T-cell (primary cell): ENCODE results near the gene EXOC6B. TPM values are rescaled to one million over a fixed set of nuclear protein-coding genes. Genes with fewer than 3 reads are reported as not detected.

ENCODE experiments used
- ATAC-seq, 4 experiments: fragments of 200-7000 bp in 3 of 4; fragments of 150-1000 bp in 1 of 4; cut with Tn5 transposase; replicated peaks in 1 of 4; 1 replicate in 3 of 4; 2 replicates in 1 of 4; pipeline ENCODE4 v1.10.0; 2021; ENCODE audit warnings: moderate library complexity in 3 of 4, mild to moderate bottlenecking in 2 of 4, moderate number of reproducible peaks in 1 of 4
- CTCF ChIA-PET, 2 donors: fragments of 300-600 bp; sonication (Branson Sonifier 250); formaldehyde crosslinking; loops; one replicate each; lab custom pipeline; 2022; ENCODE audit warnings: antibody characterized with exemption in 2 of 2; lab: Charles Lee
- POLR2A ChIA-PET, 2 donors: fragments of 300-600 bp; sonication (Branson Sonifier 250); formaldehyde crosslinking; loops; one replicate each; lab custom pipeline; 2022; ENCODE audit warnings: antibody characterized with exemption in 2 of 2; lab: Charles Lee
- DNase-seq, 35 experiments: peaks; one replicate each; pipeline versions ENCODE4 v3.0.0 to v3.0.0-alpha.2; 2013 to 2023
- H3K27ac ChIP-seq: one replicate; pipeline ENCODE4 v1.5.1; 2013; ENCODE audit warnings: low read length
- H3K27me3 ChIP-seq, 2 experiments: replicated peaks in 1 of 2; 1 replicate in 1 of 2; 2 replicates in 1 of 2; pipeline versions ENCODE4 v1.6.1 to v1.7.0; 2013; ENCODE audit warnings: low read length in 1 of 2, mixed read lengths in 1 of 2; ENCODE audit not compliant: control insufficient read depth in 2 of 2, insufficient read depth in 2 of 2; ENCODE audit errors: extremely low read depth in 1 of 2
- H3K36me3 ChIP-seq, 2 donors: 1 replicate in 1 of 2; 2 replicates in 1 of 2; pipeline versions ENCODE4 v1.6.1 to v1.7.0; 2013; ENCODE audit warnings: low read length in 1 of 2; ENCODE audit not compliant: control insufficient read depth in 2 of 2, insufficient read depth in 1 of 2; ENCODE audit errors: extremely low read depth in 1 of 2
- H3K4me1 ChIP-seq, 2 experiments: 1 replicate in 1 of 2; 2 replicates in 1 of 2; pipeline versions ENCODE4 v1.6.1 to v1.7.0; 2013; ENCODE audit warnings: low read length in 2 of 2, mixed read lengths in 1 of 2; ENCODE audit not compliant: insufficient read depth in 2 of 2, control insufficient read depth in 1 of 2; ENCODE audit errors: extremely low read depth in 1 of 2
- H3K4me3 ChIP-seq, 2 donors: 1 replicate in 1 of 2; 2 replicates in 1 of 2; pipeline versions ENCODE4 v1.5.1 to v1.7.0; 2013; ENCODE audit warnings: mild to moderate bottlenecking in 2 of 2, low read length in 1 of 2, moderate library complexity in 1 of 2; ENCODE audit not compliant: control insufficient read depth in 1 of 2; ENCODE audit errors: extremely low read depth in 1 of 2
- H3K9me3 ChIP-seq: 2 replicates; pipeline ENCODE4 v1.7.0; 2013
- H3K27ac Mint-ChIP-seq, 2 donors: one replicate each; pipeline ENCODE4 v1.8.0; 2020 to 2021; ENCODE audit warnings: mild to moderate bottlenecking in 2 of 2, mixed read lengths in 2 of 2
- H3K27me3 Mint-ChIP-seq, 2 donors: one replicate each; pipeline ENCODE4 v1.8.0; 2021 to 2022; ENCODE audit warnings: mixed read lengths in 2 of 2
- H3K36me3 Mint-ChIP-seq: one replicate; pipeline ENCODE4 v1.8.0; 2021; ENCODE audit warnings: mixed read lengths
- H3K4me1 Mint-ChIP-seq, 3 donors: one replicate each; pipeline ENCODE4 v1.8.0; 2020 to 2022; ENCODE audit warnings: mixed read lengths in 3 of 3, mild to moderate bottlenecking in 1 of 3
- H3K4me3 Mint-ChIP-seq, 3 donors: one replicate each; pipeline ENCODE4 v1.8.0; 2020 to 2022; ENCODE audit warnings: mild to moderate bottlenecking in 3 of 3, mixed read lengths in 3 of 3, moderate library complexity in 3 of 3
- H3K9me3 Mint-ChIP-seq, 3 donors: one replicate each; pipeline ENCODE4 v1.8.0; 2020 to 2022; ENCODE audit warnings: mixed read lengths in 3 of 3
- WGBS: methylation state at CpG from one replicate; pipeline ENCODE4 v1.1.5; 2013; ENCODE audit warnings: missing lambda C conversion rate; ENCODE audit not compliant: insufficient coverage; 5-methylcytosine and 5-hydroxymethylcytosine counted together
- total RNA-seq, 35 experiments: library from RNA in 6 of 35; stranded (reverse) in 6 of 35; fragments of 120-200 nt in 1 of 35; gene quantifications; one replicate each; pipeline versions ENCODE4 v1.2.1 to v1.2.4 and lab custom pipeline; 2013 to 2026

EXOC6B gene
- total RNA-seq, 5 donors from 2014 or later (not counting 1 experiment from before 2014, with no cell fraction given), result 13.3 to 18.9 (median 16.6) TPM

- Histone ChIP-seq H3K27ac (no peak overlapping the region), H3K27me3 (no peaks in the 10 kb centered on the region), H3K4me3 (no peak overlapping the region), H3K4me1 (no peaks in the 10 kb centered on the region), H3K9me3 (no peaks in the 10 kb centered on the region), H3K36me3 (no peaks in the 10 kb centered on the region)
- DNase-seq, result no peak
- ChIA-PET POLR2A (no interaction called here), CTCF (no interaction called here)
- ATAC-seq, result no peak
- peaks cover 4% of the 10 kb centered on the region for H3K36me3 Mint-ChIP-seq
- H3K27me3 Mint-ChIP-seq, result no peaks in the 10 kb centered on the region
- no peak overlapping the region for H3K4me3 Mint-ChIP-seq
- H3K27ac Mint-ChIP-seq, result no peak overlapping the region
- no peaks in the 10 kb centered on the region for H3K9me3 Mint-ChIP-seq
- H3K4me1 Mint-ChIP-seq, result peaks cover 0 to 3% (median 0%) of the 10 kb centered on the region in 3 donors
- WGBS, result 61% methylated on average over 2 of the region's 5 CpGs
Observed at GRCh38 chr2:72235497-72236415, 590.1 kb downstream of the EXOC6B start.

GRCh38 chr2:72233211-72233610, 592.6 kb downstream of the EXOC6B start:
- Histone ChIP-seq H3K27me3 (no peaks in the 10 kb centered on the region), H3K9me3 (no peaks in the 10 kb centered on the region), H3K4me3 (no peak overlapping the region), H3K27ac (no peak overlapping the region), H3K36me3 (no peaks in the 10 kb centered on the region), H3K4me1 (no peaks in the 10 kb centered on the region)
- Mint-ChIP-seq H3K36me3 (peaks cover 5% of the 10 kb centered on the region), H3K4me1 (no peaks in the 10 kb centered on the region), H3K27ac (no peak overlapping the region), H3K27me3 (no peaks in the 10 kb centered on the region), H3K9me3 (peaks cover 0 to 5% (median 5%) of the 10 kb centered on the region in 3 donors), H3K4me3 (no peak overlapping the region)
- CTCF ChIA-PET, result no interaction called here
- POLR2A ChIA-PET, result no interaction called here
- no peak for ATAC-seq
- no CpG with 5 or more reads among the region's 2 CpGs for WGBS
- DNase-seq, result no peak

GRCh38 chr2:72222829-72223564, 602.8 kb downstream of the EXOC6B start:
- no peaks in the 10 kb centered on the region for H3K36me3 ChIP-seq
- H3K27me3 Mint-ChIP-seq, result no peaks in the 10 kb centered on the region
- H3K4me3 Mint-ChIP-seq, result no peak overlapping the region
- WGBS, result no CpG with 5 or more reads among the region's 3 CpGs
- DNase-seq, result no peak
- no peak for ATAC-seq
- no peak overlapping the region for H3K27ac ChIP-seq
- H3K4me1 Mint-ChIP-seq, result no peaks in the 10 kb centered on the region
- H3K4me1 ChIP-seq, result no peaks in the 10 kb centered on the region
- H3K36me3 Mint-ChIP-seq, result peaks cover 4% of the 10 kb centered on the region
- ChIA-PET CTCF (no interaction called here), POLR2A (no interaction called here)
- H3K4me3 ChIP-seq, result no peak overlapping the region
- H3K9me3 Mint-ChIP-seq, result peaks cover 0 to 4% (median 4%) of the 10 kb centered on the region in 3 donors
- no peaks in the 10 kb centered on the region for H3K27me3 ChIP-seq
- H3K9me3 ChIP-seq, result no peaks in the 10 kb centered on the region
- no peak overlapping the region for H3K27ac Mint-ChIP-seq

GRCh38 chr2:72220170-72220569, 605.7 kb downstream of the EXOC6B start:
- H3K27ac ChIP-seq, result no peak overlapping the region
- no peak for ATAC-seq
- Mint-ChIP-seq H3K4me1 (no peaks in the 10 kb centered on the region), H3K27me3 (no peaks in the 10 kb centered on the region), H3K27ac (no peak overlapping the region), H3K36me3 (peaks cover 4% of the 10 kb centered on the region), H3K4me3 (no peak overlapping the region), H3K9me3 (no peaks in the 10 kb centered on the region)
- no peaks in the 10 kb centered on the region for H3K9me3 ChIP-seq
- CTCF ChIA-PET, result no interaction called here
- H3K36me3 ChIP-seq, result no peaks in the 10 kb centered on the region
- 69% methylated on average over 2 of the region's 2 CpGs for WGBS
- no peaks in the 10 kb centered on the region for H3K27me3 ChIP-seq
- H3K4me1 ChIP-seq, result no peaks in the 10 kb centered on the region
- H3K4me3 ChIP-seq, result no peak overlapping the region
- POLR2A ChIA-PET, result interaction anchor here in 1 of 2 donors (0.5 kb wide), 1 partner anchor 502 kb away, joined by 3 read pairs; no protein-coding TSS in a partner anchor
- DNase-seq, result no peak

GRCh38 chr2:72214429-72215143, 611.2 kb downstream of the EXOC6B start:
- Mint-ChIP-seq H3K9me3 (no peaks in the 10 kb centered on the region), H3K4me3 (no peak overlapping the region), H3K4me1 (no peaks in the 10 kb centered on the region), H3K36me3 (peaks cover 9% of the 10 kb centered on the region), H3K27me3 (no peaks in the 10 kb centered on the region), H3K27ac (no peak overlapping the region)
- ATAC-seq (no peak), DNase-seq (no peak)
- ChIA-PET POLR2A (no interaction called here), CTCF (no interaction called here)
- Histone ChIP-seq H3K27me3 (no peaks in the 10 kb centered on the region), H3K9me3 (no peaks in the 10 kb centered on the region), H3K27ac (no peak overlapping the region), H3K36me3 (no peaks in the 10 kb centered on the region), H3K4me1 (no peaks in the 10 kb centered on the region), H3K4me3 (no peak overlapping the region)
- WGBS, result no CpG with 5 or more reads among the region's 4 CpGs

- Mint-ChIP-seq H3K9me3 (no peaks in the 10 kb centered on the region), H3K27me3 (no peaks in the 10 kb centered on the region), H3K4me1 (no peaks in the 10 kb centered on the region), H3K4me3 (no peak overlapping the region), H3K27ac (no peak overlapping the region), H3K36me3 (peaks cover 9% of the 10 kb centered on the region)
- no peak for DNase-seq
- Histone ChIP-seq H3K9me3 (no peaks in the 10 kb centered on the region), H3K36me3 (no peaks in the 10 kb centered on the region), H3K4me1 (no peaks in the 10 kb centered on the region), H3K4me3 (no peak overlapping the region), H3K27ac (no peak overlapping the region), H3K27me3 (no peaks in the 10 kb centered on the region)
- CTCF ChIA-PET, result no interaction called here
- no peak for ATAC-seq
- POLR2A ChIA-PET, result no interaction called here
- WGBS, result no CpG with 5 or more reads among the region's 1 CpG
Observed at GRCh38 chr2:72212486-72212855, 613.4 kb downstream of the EXOC6B start.
